GM18907 (cell line): Measurements from ENCODE around the gene GRIN2A.
"Not testable (repeated sequence)": the region's sequence is repeated elsewhere in the genome, so short reads cannot be mapped to it uniquely, and the experiment has no call there.

Source experiments
- ATAC-seq: cut with Tn5 transposase; IDR thresholded peaks from one replicate; pipeline ENCODE4 v1.9.1; 2021; ENCODE audit warnings: mild to moderate bottlenecking, moderate library complexity; ENCODE audit not compliant: unreplicated experiment

The GRIN2A gene

GRCh38 chr16:9929313-9929712 lies 252.9 kb downstream of the GRIN2A start:
- no peak for ATAC-seq

- ATAC-seq = no peak
Observed at GRCh38 chr16:9922441-9922840, 259.8 kb downstream of the GRIN2A start.

- ATAC-seq = no peak
Observed at GRCh38 chr16:9921997-9922396, 260.2 kb downstream of the GRIN2A start.

GRCh38 chr16:9919460-9919859 lies 262.8 kb downstream of the GRIN2A start:
- no peak for ATAC-seq

GRCh38 chr16:9917691-9918090 lies 264.5 kb downstream of the GRIN2A start:
- ATAC-seq = no peak

- ATAC-seq = no peak
Observed at GRCh38 chr16:9913604-9914326, 268.5 kb downstream of the GRIN2A start.

GRCh38 chr16:9911989-9912388 lies 270.2 kb downstream of the GRIN2A start:
- no peak for ATAC-seq

GRCh38 chr16:9911231-9911630 lies 271.0 kb downstream of the GRIN2A start:
- no peak for ATAC-seq

- no peak for ATAC-seq
Observed at GRCh38 chr16:9909072-9909825, 273.0 kb downstream of the GRIN2A start.

GRCh38 chr16:9908613-9909012 lies 273.6 kb downstream of the GRIN2A start:
- no peak for ATAC-seq

GRCh38 chr16:9907752-9908151 lies 274.5 kb downstream of the GRIN2A start:
- no peak for ATAC-seq

- ATAC-seq = no peak
Observed at GRCh38 chr16:9906218-9906617, 276.0 kb downstream of the GRIN2A start.

- no peak for ATAC-seq
Observed at GRCh38 chr16:9904526-9904925, 277.7 kb downstream of the GRIN2A start.

GRCh38 chr16:9900576-9900975 lies 281.7 kb downstream of the GRIN2A start:
- ATAC-seq = no peak

- ATAC-seq = no peak
Observed at GRCh38 chr16:9898555-9898954, 283.7 kb downstream of the GRIN2A start.

GRCh38 chr16:9898124-9898523 lies 284.1 kb downstream of the GRIN2A start:
- ATAC-seq = no peak

GRCh38 chr16:9895817-9896216 lies 286.4 kb downstream of the GRIN2A start:
- no peak for ATAC-seq

- no peak for ATAC-seq
Observed at GRCh38 chr16:9885876-9886275, 296.4 kb downstream of the GRIN2A start.

- no peak for ATAC-seq
Observed at GRCh38 chr16:9885467-9885866, 296.8 kb downstream of the GRIN2A start.

GRCh38 chr16:9875981-9876380 lies 306.2 kb downstream of the GRIN2A start:
- not testable (repeated sequence) for ATAC-seq

- ATAC-seq = no peak
Observed at GRCh38 chr16:9874219-9874618, 308.0 kb downstream of the GRIN2A start.

GRCh38 chr16:9870962-9871361 lies 311.3 kb downstream of the GRIN2A start:
- no peak for ATAC-seq
